ENCODE data around the gene LNX1. TPM values are rescaled to one million over a fixed set of nuclear protein-coding genes. Genes with fewer than 3 reads are reported as not detected.

LNX1 gene
- total RNA-seq, 1 donor from 2014 or later, result 0.10 TPM

DNA sequence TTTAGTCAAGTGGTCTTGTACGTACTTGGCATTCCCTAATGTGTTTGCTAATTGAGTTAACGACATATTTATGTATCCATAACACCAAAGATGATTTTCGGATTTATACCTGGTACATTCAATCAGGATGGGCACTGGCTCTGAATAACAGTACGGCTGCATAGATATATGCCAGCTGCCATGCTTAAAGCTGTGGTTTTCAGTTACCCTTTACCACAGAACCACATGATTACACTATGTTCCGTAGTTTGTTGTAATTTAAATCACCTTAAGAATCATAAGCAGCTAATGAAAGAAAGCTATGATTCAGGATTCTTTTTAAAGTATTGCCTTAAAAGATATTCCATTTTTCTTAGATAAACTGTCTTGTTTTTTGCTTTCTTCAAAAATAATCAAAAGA is 160.2 kb downstream of the LNX1 start:
- TF ChIP-seq, protein P1, sequence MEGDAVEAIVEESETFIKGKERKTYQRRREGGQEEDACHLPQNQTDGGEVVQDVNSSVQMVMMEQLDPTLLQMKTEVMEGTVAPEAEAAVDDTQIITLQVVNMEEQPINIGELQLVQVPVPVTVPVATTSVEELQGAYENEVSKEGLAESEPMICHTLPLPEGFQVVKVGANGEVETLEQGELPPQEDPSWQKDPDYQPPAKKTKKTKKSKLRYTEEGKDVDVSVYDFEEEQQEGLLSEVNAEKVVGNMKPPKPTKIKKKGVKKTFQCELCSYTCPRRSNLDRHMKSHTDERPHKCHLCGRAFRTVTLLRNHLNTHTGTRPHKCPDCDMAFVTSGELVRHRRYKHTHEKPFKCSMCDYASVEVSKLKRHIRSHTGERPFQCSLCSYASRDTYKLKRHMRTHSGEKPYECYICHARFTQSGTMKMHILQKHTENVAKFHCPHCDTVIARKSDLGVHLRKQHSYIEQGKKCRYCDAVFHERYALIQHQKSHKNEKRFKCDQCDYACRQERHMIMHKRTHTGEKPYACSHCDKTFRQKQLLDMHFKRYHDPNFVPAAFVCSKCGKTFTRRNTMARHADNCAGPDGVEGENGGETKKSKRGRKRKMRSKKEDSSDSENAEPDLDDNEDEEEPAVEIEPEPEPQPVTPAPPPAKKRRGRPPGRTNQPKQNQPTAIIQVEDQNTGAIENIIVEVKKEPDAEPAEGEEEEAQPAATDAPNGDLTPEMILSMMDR (IDR thresholded peaks at IDR 0.05; ENCODE audit: partially characterized antibody, unreplicated experiment), result no peak
- Mint-ChIP-seq H3K4me1 (ENCODE audit: low read depth, unreplicated experiment) (no peaks in the 10 kb centered on the region), H3K9me3 (ENCODE audit: unreplicated experiment) (no peaks in the 10 kb centered on the region), H3K27me3 (ENCODE audit: unreplicated experiment) (no peaks in the 10 kb centered on the region), H3K27ac (ENCODE audit: unreplicated experiment) (no peak overlapping the region), H3K36me3 (ENCODE audit: unreplicated experiment) (no peaks in the 10 kb centered on the region), H3K4me3 (ENCODE audit: unreplicated experiment) (no peak overlapping the region)
- no peak for DNase-seq

DNA sequence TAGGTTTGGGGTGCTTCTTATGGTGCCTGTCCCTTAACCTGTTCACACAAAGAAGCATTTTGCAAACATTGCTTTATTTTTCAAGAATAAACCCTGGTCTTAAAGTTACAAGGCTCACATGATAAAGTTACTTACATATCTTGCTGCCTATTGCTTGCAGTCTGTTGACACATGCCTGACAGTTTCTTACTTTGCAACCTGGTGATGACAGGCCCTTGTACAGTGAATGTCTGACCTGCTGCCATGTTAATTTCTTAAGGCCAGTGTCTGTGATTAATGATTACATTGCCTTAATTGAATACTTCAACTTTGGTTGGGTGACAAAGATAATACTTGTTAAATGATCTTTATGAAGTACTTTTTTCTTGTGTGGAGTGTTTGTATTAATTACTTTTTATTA is 163.9 kb downstream of the LNX1 start:
- Mint-ChIP-seq H3K4me3 (ENCODE audit: unreplicated experiment) (no peak overlapping the region), H3K27ac (ENCODE audit: unreplicated experiment) (no peak overlapping the region), H3K4me1 (ENCODE audit: low read depth, unreplicated experiment) (no peaks in the 10 kb centered on the region), H3K36me3 (ENCODE audit: unreplicated experiment) (no peaks in the 10 kb centered on the region), H3K27me3 (ENCODE audit: unreplicated experiment) (no peaks in the 10 kb centered on the region), H3K9me3 (ENCODE audit: unreplicated experiment) (no peaks in the 10 kb centered on the region)
- TF ChIP-seq, protein P1 (IDR thresholded peaks at IDR 0.05; ENCODE audit: partially characterized antibody, unreplicated experiment), result no peak
- no peak for DNase-seq

DNA sequence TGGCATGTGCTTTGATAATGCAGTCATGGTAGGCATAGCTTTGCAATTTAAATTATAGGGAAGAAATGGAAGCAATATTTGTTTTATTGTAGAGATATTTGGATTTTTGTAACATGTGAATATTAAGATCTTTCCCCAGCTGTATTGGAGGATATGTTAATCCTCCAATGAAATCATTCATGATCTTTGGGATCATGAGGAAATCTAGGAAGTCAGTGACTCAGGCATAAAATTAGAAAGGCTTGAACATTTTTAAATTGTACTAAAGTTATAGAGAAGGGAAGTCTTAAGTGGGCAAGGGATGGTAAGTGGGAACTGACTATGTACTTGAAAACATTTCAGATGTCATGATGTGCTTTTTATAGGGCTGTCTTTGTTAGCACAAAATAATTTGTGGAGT is 167.0 kb downstream of the LNX1 start:
- no peaks in the 10 kb centered on the region for H3K36me3 Mint-ChIP-seq (ENCODE audit: unreplicated experiment)
- H3K4me1 Mint-ChIP-seq (ENCODE audit: low read depth, unreplicated experiment), result no peaks in the 10 kb centered on the region
- H3K27ac Mint-ChIP-seq (ENCODE audit: unreplicated experiment), result no peak overlapping the region

DNA sequence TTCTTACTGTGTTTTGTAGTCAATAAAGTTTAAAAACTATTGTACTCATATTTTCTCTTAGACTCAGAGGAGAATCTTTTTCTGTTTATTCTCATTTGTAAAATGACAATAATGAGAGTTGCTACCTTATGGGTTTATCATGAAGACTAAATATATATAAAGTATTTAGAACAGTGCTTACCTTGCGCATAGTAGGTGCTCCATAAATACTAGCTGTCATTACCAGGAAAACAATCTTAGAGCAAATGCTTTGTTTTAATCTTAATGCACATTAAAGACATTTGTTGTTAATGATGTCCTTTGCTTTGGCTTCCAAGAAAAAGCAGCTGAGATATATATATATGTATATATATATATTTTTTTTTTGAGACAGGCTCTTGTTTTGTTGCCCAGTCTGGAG is 168.9 kb downstream of the LNX1 start:
- H3K9me3 Mint-ChIP-seq (ENCODE audit: unreplicated experiment), result no peaks in the 10 kb centered on the region
- H3K27ac Mint-ChIP-seq (ENCODE audit: unreplicated experiment), result no peak overlapping the region
- H3K36me3 Mint-ChIP-seq (ENCODE audit: unreplicated experiment), result no peaks in the 10 kb centered on the region
- TF ChIP-seq, protein P1 (IDR thresholded peaks at IDR 0.05; ENCODE audit: partially characterized antibody, unreplicated experiment), result no peak
- H3K27me3 Mint-ChIP-seq (ENCODE audit: unreplicated experiment), result no peaks in the 10 kb centered on the region
- H3K4me1 Mint-ChIP-seq (ENCODE audit: low read depth, unreplicated experiment), result no peaks in the 10 kb centered on the region
- no peak overlapping the region for H3K4me3 Mint-ChIP-seq (ENCODE audit: unreplicated experiment)
- no peak for DNase-seq

More for the DNA sequence above, 167.0 kb downstream of the LNX1 start:
- Mint-ChIP-seq H3K4me3 (ENCODE audit: unreplicated experiment) (no peak overlapping the region), H3K9me3 (ENCODE audit: unreplicated experiment) (no peaks in the 10 kb centered on the region), H3K27me3 (ENCODE audit: unreplicated experiment) (no peaks in the 10 kb centered on the region)
- DNase-seq, result no peak
- TF ChIP-seq, protein P1 (IDR thresholded peaks at IDR 0.05; ENCODE audit: partially characterized antibody, unreplicated experiment), result no peak

DNA sequence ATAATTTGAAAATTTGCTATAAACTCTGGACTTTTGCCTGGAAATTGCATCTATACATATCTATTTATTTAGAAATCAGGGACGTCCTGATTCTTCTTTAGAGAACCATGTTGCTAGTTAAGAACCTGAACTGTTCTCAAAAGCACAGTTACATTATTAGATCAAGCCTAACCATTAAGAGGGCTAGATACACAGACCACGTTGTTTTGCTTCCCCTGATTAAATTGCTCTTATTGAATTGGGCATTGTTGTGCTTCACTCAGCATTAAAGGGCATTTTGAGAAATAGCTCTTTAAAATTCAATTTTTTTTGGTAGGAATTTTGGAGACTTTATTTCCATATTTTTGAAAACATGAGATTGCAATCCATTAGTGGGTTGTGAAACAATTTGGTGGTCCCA is 169.5 kb downstream of the LNX1 start:
- H3K9me3 Mint-ChIP-seq (ENCODE audit: unreplicated experiment), result no peaks in the 10 kb centered on the region
- DNase-seq, result no peak
- H3K4me3 Mint-ChIP-seq (ENCODE audit: unreplicated experiment), result no peak overlapping the region
- no peaks in the 10 kb centered on the region for H3K27me3 Mint-ChIP-seq (ENCODE audit: unreplicated experiment)
- no peak overlapping the region for H3K27ac Mint-ChIP-seq (ENCODE audit: unreplicated experiment)
- TF ChIP-seq, protein P1 (IDR thresholded peaks at IDR 0.05; ENCODE audit: partially characterized antibody, unreplicated experiment), result no peak
- no peaks in the 10 kb centered on the region for H3K4me1 Mint-ChIP-seq (ENCODE audit: low read depth, unreplicated experiment)
- no peaks in the 10 kb centered on the region for H3K36me3 Mint-ChIP-seq (ENCODE audit: unreplicated experiment)
